ENCODE results near the gene PLEKHG2.
A peak's percentile ranks its signal among the peaks of the same experiment; 100 is the strongest.
"Not testable (repeated sequence)": the region's sequence is repeated elsewhere in the genome, so short reads cannot be mapped to it uniquely, and the experiment has no call there.

The PLEKHG2 gene, protein sequence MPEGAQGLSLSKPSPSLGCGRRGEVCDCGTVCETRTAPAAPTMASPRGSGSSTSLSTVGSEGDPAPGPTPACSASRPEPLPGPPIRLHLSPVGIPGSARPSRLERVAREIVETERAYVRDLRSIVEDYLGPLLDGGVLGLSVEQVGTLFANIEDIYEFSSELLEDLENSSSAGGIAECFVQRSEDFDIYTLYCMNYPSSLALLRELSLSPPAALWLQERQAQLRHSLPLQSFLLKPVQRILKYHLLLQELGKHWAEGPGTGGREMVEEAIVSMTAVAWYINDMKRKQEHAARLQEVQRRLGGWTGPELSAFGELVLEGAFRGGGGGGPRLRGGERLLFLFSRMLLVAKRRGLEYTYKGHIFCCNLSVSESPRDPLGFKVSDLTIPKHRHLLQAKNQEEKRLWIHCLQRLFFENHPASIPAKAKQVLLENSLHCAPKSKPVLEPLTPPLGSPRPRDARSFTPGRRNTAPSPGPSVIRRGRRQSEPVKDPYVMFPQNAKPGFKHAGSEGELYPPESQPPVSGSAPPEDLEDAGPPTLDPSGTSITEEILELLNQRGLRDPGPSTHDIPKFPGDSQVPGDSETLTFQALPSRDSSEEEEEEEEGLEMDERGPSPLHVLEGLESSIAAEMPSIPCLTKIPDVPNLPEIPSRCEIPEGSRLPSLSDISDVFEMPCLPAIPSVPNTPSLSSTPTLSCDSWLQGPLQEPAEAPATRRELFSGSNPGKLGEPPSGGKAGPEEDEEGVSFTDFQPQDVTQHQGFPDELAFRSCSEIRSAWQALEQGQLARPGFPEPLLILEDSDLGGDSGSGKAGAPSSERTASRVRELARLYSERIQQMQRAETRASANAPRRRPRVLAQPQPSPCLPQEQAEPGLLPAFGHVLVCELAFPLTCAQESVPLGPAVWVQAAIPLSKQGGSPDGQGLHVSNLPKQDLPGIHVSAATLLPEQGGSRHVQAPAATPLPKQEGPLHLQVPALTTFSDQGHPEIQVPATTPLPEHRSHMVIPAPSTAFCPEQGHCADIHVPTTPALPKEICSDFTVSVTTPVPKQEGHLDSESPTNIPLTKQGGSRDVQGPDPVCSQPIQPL (N-terminal part only)

DNA sequence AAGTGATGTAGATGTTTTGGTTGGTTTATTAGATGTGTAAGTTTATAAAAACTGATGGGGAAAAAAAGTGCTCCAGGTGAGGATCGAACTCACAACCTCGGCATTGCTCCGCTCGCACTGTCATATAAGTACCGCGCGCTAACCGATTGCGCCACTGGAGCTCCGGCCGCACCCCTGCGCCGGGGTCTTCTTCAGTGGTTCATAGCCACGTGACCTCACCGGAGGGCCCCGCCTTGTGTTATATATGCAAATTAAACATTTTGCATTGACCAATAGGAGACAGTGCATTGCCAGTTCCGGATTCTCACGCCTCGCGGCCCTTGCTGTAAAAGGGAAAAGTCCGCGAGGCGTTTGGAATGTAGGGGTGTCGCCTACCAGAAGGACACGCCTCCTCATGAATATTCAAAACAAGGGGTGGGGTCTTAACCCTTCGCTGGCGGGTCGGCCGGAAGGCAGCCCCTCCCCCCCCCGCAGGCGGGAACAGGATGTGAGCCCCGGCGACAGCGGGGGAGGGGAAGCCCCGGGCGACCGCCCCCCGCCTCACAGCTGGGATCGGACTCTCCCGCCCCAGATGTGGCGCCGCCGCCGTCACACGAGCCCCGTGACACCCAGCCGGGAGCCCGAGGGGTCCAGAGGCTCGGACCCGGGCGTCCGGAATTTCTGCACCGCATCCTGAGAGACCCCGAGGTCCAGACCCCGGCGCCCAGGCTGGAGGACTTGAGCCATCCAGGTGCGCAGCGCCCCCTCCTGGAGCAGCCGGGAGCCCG is at the start of gene PLEKHG2:
Gene PLEKHG2, plus strand, starts transcription at position 570 of the 767 bp plus-strand sequence. CDS start 1,418 bp downstream, outside the sequence.
- DNase-seq = peak; percentile 97

GRCh38 chr19:39362682-39363657 is 49.5 kb upstream of the PLEKHG2 start:
- no peak for DNase-seq

DNA sequence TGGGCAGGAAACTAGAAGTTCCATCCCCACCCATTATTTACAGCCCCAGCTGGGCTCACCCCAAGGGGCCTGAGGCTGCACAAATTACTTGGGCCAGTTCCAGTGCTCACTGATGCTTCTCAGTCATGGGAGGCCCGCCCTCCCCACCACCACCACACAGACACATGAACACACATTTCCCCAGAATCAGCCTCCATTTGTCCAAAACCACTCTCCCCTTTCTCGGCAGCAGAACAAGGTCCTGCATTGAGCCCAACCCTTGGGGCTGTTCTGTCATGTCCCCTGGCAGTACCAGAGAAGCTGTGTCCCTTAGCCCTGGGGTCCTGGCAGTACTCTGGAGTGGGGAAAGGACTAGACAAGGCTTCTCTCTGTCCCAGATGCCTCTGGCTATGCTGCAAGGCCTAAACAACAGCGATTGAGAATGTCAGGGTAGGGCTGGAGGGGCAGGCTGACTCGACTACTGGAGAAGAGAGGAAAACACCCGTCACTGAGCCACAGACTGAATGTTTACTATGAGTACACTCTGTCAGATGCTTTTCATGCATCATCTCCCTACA is 48.5 kb upstream of the PLEKHG2 start:
- DNase-seq = no peak

- DNase-seq = no peak
Measured at GRCh38 chr19:39365531-39365930, 46.9 kb upstream of the PLEKHG2 start.

GRCh38 chr19:39369200-39369599 is 43.3 kb upstream of the PLEKHG2 start:
- DNase-seq = no peak

- DNase-seq = no peak
Measured at GRCh38 chr19:39370735-39371134, 41.7 kb upstream of the PLEKHG2 start.

- no peak for DNase-seq
Measured at GRCh38 chr19:39372047-39372802, 40.2 kb upstream of the PLEKHG2 start.

- no peak for DNase-seq
Measured at GRCh38 chr19:39372941-39373340, 39.5 kb upstream of the PLEKHG2 start.

GRCh38 chr19:39375929-39376328 is 36.5 kb upstream of the PLEKHG2 start:
- no peak for DNase-seq

- DNase-seq = no peak
Measured at GRCh38 chr19:39377373-39378362, 34.8 kb upstream of the PLEKHG2 start.

DNA sequence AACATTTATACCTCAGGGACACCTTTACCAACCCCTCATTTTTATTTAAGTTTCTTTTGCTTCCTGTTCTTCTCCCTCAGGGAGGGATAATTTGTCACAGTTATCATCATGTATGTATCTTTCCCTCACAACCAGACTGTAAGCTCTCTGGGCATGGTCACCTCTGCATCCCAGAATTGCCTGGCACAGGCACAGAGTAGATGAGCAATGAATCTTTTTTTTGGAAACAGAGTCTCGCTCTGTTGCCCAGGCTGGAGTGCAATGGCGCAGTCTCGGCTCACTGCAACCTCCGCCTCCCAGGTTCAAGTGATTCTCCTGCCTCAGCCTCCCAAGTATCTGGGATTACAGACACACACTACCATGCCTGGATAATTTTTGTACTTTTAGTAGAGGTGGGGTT is 33.1 kb upstream of the PLEKHG2 start:
- DNase-seq = not testable (repeated sequence)

DNA sequence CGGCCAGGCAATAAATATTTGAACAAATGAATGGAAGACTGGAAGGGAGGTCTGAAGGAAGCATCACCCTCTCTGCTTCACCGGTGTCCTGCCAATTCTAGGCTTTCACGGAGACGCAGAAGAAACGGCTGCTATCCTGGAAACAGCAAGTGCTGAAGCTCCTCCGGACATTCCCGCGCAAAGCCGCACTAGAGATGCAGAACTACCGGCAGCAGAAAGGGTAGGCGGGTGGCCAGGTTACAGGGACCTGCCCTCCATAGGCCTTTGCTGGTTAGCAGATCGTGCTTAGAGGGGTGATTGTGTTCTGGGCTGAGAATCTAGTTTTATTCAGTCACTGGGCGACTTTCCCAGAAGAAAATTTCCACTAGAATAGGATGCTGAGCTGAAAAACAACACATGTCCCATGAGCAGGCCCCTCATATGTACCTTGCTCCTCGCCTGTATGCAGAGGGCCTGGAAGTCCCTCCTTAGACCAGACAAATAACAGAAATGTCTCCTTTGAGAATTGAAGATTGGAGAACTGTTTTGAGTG is 32.5 kb upstream of the PLEKHG2 start:
- DNase-seq = no peak

DNA sequence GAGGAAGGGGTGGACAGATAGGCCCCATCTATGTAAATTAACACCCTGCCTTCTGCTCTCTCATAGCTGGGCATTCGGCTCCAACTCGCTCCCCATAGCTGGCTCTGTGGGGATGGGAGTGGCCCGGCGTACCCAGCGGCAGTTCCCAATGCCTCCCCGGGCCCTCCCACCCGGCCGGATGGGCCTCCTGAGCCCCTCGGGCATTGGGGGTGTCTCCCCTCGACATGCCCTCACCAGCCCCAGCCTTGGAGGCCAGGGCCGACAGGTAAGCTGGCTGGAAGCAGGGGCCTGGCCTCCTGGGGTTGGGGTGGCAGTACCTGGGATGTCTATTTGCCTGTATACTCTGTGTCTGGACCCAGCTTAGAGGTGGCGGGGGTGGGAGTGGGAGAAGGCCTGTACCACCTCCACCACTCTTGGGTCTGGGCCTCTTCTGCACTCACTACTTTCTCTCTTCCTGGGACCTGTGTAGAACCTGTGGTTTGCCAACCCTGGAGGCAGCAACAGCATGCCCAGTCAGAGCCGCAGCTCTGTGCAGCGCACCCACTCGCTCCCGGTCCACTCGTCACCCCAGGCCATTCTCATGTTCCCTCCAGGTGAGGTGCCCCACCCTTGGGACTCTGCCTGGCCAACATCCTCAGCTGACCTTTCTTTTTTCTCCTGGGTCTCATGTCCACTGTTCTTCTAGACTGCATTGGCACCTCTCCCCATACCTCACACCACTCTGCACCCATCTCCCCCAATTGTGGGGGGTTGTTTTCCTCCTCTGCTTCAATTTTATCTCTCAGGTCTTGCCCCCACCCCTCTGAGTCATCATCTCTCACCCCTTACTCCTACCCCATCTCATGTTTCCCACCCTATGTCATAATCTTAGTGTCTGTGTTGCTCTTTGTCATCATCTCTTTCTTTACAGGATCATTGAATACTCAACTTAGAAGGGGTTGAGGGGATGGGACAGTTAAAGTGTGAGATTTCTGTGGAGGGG is 31.7 kb upstream of the PLEKHG2 start:
- DNase-seq = no peak

DNA sequence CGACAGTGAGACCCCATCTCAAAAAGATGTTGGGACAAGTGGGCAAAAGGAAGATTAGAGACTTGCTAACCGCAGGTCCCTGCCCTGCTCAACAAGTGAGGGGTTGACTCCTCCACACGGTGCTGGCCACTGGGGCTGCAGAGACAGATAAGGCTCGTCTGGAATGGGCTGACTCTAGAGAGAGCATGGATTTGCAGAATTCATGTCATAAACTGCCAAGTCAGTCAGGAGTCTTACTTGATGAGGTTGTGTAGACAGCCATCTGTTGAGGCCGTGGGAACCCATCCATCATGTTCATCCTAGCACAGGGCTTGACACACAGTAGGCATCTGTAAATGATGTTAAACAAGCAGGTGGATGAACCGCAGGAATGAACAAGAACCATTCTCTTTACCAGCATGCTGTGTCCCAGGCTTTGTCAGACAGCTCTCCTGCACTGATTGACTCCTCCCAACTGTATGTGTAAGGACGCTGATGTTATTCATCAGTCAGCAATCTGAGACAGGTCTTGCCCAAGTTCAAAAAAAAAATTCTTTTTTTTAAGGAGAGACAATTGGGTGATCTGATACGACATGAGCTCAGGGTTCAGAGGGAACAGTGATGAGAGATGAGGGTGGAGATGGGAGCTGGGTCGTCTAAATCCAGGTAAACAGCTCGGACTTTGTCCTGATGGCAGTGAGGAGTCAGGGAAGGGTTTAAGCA is 30.4 kb upstream of the PLEKHG2 start:
- DNase-seq = no peak

DNA sequence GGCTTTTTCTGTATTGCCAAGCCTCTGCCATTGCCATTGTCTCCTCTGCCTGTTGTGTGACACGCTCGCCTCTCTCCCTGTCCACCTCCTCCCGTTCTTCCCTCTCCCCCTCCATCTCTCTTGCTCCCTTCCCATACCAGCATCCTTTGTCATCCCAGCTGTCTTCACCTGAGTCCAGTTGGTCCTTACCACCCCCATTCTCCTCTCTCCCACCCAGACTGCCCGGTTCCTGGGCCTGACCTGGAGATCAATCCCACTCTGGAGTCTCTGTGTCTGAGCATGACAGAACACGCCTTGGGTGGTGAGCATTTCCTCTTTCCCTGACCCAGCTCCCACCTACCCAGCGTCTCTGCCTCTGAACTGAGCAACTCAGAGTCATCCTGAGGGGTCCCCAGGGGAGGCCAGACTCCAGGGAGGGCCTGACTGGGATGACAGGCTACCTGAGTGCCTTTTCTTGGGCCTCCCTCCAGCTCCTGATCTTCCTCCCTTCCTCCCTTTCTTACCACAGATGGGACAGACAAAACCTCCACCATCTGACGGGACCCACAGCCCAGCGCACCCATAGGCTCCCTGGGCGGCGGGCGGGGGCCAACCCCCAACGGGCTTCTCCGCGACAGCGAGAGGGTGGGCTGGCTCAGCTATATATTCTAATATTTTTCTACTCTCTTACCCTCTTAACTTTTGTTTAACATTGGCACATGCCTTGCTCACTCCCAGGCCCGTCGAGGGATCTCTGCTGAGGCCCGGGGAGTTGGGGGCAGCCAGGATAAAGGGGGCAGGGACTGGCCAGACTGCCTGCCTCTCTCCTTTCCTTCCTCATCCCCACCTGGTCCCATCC is 29.3 kb upstream of the PLEKHG2 start:
- no peak for DNase-seq

All from activated CD4-positive, alpha-beta T cell treated with anti-CD3 and anti-CD28 coated beads, Interleukin-2, amount 50 U/mL, for 1 hour (primary cell).